Adrenal gland (tissue), 12 donors: ENCODE results near the gene FHDC1. TPM values are rescaled to one million over a fixed set of nuclear protein-coding genes. Genes with fewer than 3 reads are reported as not detected.

ENCODE experiments used
- DNase-seq, 7 donors: peaks; one replicate each; pipeline ENCODE4 v3.0.0-alpha.2; 2019 to 2020
- H3K27ac ChIP-seq, 5 donors: fragments of 200-600 bp; sonication (generic) in 4 of 5; 1 replicate in 3 of 5; 2 replicates in 2 of 5; pipeline versions ENCODE4 v1.5.1 to v1.8.0; 2016 to 2020; ENCODE audit warnings: mild to moderate bottlenecking in 1 of 5
- H3K27me3 ChIP-seq: fragments of 200-600 bp; 2 replicates; pipeline ENCODE4 v1.8.0; 2021
- H3K36me3 ChIP-seq, 2 donors: fragments of 200-600 bp; replicated peaks in 1 of 2; 1 replicate in 1 of 2; 2 replicates in 1 of 2; pipeline versions ENCODE4 v1.5.1 to v1.8.0; 2018 to 2022
- H3K4me1 ChIP-seq, 2 donors: fragments of 200-600 bp; replicated peaks in 1 of 2; 1 replicate in 1 of 2; 2 replicates in 1 of 2; pipeline versions ENCODE4 v1.5.1 to v1.8.0; 2018 to 2021
- H3K4me3 ChIP-seq, 4 donors: fragments of 200-600 bp; sonication (generic) in 3 of 4; one replicate each; pipeline ENCODE4 v1.5.1; 2016 to 2018
- H3K9me3 ChIP-seq, 3 donors: fragments of 200-600 bp; sonication (generic) in 1 of 3; replicated peaks in 1 of 3; 1 replicate in 2 of 3; 2 replicates in 1 of 3; pipeline versions ENCODE4 v1.5.1 to v1.8.0; 2016 to 2021
- CTCF ChIP-seq, 6 experiments: fragments of 450-650 bp in 4 of 6; fragments of 200-600 bp in 2 of 6; sonication (generic) in 1 of 6; IDR thresholded peaks; 1 replicate in 5 of 6; 2 replicates in 1 of 6; pipeline versions ENCODE4 v1.5.1 to v1.8.0; 2016 to 2021; ENCODE audit warnings: antibody characterized with exemption in 6 of 6, mild to moderate bottlenecking in 2 of 6, moderate library complexity in 1 of 6
- POLR2A ChIP-seq, 2 donors: fragments of 450-650 bp; IDR thresholded peaks; one replicate each; pipeline ENCODE4 v1.6.1; 2017; ENCODE audit warnings: antibody characterized with exemption in 2 of 2, mild to moderate bottlenecking in 2 of 2, moderate library complexity in 1 of 2
- WGBS, 4 donors: extraction: QIAGEN DNeasy Blood & Tissue Kit in 2 of 4; methylation state at CpG; one replicate each; pipeline versions ENCODE4 v1.1.5 to v1.1.7; 2013 to 2017; 5-methylcytosine and 5-hydroxymethylcytosine counted together
- intact Hi-C, 2 donors: fragments of 100-400 bp; cut with DNase I; formaldehyde crosslinking; loops; one replicate each; pipeline versions ENCODE4 v1.14.1 to v1.15.0; 2022 to 2023
- polyA plus RNA-seq, 3 donors: library from polyadenylated mRNA; stranded (reverse); fragments of 200-250 nt in 2 of 3; fragments of 350-450 nt in 1 of 3; fragmentation: Illumina TruSeq in 1 of 3; extraction: RNeasy Lipid Tissue Mini Kit (QIAGEN cat#74804) in 1 of 3; gene quantifications; one replicate each; pipeline ENCODE4 v1.2.3, GENCODE V29; 2013 to 2014
- total RNA-seq, 9 donors: library from RNA; depleted of rRNA in 4 of 9; stranded (reverse); fragments of >200 nt in 4 of 9; fragments of 120-200 nt in 1 of 9; fragmentation: NEBNext Ultra II Directional in 1 of 9; extraction: Animal tissue kit (Norgen Biotek cat#: 25700) in 1 of 9; gene quantifications; one replicate each; pipeline versions ENCODE4 v1.1.0 to v1.2.4, GENCODE V29; 2013 to 2023
- donor health status: healthy with polysubstance abuse.
- donor health status: Bipolar disorder and iron deficiency.
- donor health status: DM: yes; HTN: yes; CAD: no.
- donor health status: DM: no; HTN: no; CAD: no.
- donor health status: DM: no; HTN: no; CAD: no.
- donor health status: DM: yes; HTN: yes; CAD: no.

FHDC1 gene
- total and polyA plus RNA-seq, 12 donors, result 0.09 to 1.2 (median 0.36) TPM

GRCh38 chr4:152942346-152942745 is 6.2 kb downstream of the FHDC1 start:
- intact Hi-C loops, result no loop called here
- Histone ChIP-seq H3K4me3 (no peak overlapping the region), H3K9me3 (no peaks in the 10 kb centered on the region), H3K4me1 (peaks cover 6 to 9% of the 10 kb centered on the region in 2 donors), H3K27ac (no peak overlapping the region), H3K27me3 (peaks cover 19% of the 10 kb centered on the region), H3K36me3 (no peaks in the 10 kb centered on the region)
- 86 to 91% (median 90%) methylated on average over 2 of the region's 2 CpGs for WGBS, 4 donors
- TF ChIP-seq POLR2A (IDR thresholded peaks at IDR 0.05) (no peak), CTCF (IDR thresholded peaks at IDR 0.05) (no peak)
- no peak for DNase-seq

GRCh38 chr4:152943672-152944071 is 7.5 kb downstream of the FHDC1 start:
- intact Hi-C loops, result no loop called here
- H3K27me3 ChIP-seq, result peaks cover 11% of the 10 kb centered on the region
- no peak overlapping the region for H3K4me3 ChIP-seq
- H3K36me3 ChIP-seq, result no peaks in the 10 kb centered on the region
- DNase-seq, result no peak
- no peak for TF ChIP-seq CTCF (IDR thresholded peaks at IDR 0.05)
- no peak for TF ChIP-seq POLR2A (IDR thresholded peaks at IDR 0.05)
- no peaks in the 10 kb centered on the region for H3K9me3 ChIP-seq
- no peak overlapping the region for H3K27ac ChIP-seq
- H3K4me1 ChIP-seq, result no peaks in the 10 kb centered on the region
- WGBS, 4 donors, result 82 to 95% (median 90%) methylated on average over 6 of the region's 6 CpGs

GRCh38 chr4:152944666-152945320 is 8.7 kb downstream of the FHDC1 start:
- DNase-seq, result no peak
- H3K4me1 ChIP-seq, result no peaks in the 10 kb centered on the region
- H3K27ac ChIP-seq, result no peak overlapping the region
- H3K36me3 ChIP-seq, result no peaks in the 10 kb centered on the region
- no peak overlapping the region for H3K4me3 ChIP-seq
- TF ChIP-seq CTCF (IDR thresholded peaks at IDR 0.05), result no peak
- TF ChIP-seq POLR2A (IDR thresholded peaks at IDR 0.05), result no peak
- intact Hi-C loops, result no loop called here
- 62 to 86% (median 79%) methylated on average over 4 of the region's 4 CpGs for WGBS, 4 donors
- no peaks in the 10 kb centered on the region for H3K9me3 ChIP-seq
- peaks cover under 1% of the 10 kb centered on the region for H3K27me3 ChIP-seq

GRCh38 chr4:152945639-152946038 is 9.5 kb downstream of the FHDC1 start:
- Histone ChIP-seq H3K36me3 (no peaks in the 10 kb centered on the region), H3K4me3 (no peak overlapping the region), H3K9me3 (no peaks in the 10 kb centered on the region), H3K27me3 (peaks cover 2% of the 10 kb centered on the region), H3K27ac (no peak overlapping the region), H3K4me1 (no peaks in the 10 kb centered on the region)
- no peak for DNase-seq
- 93 to 97% (median 95%) methylated on average over 9 of the region's 9 CpGs for WGBS, 4 donors
- no peak for TF ChIP-seq CTCF (IDR thresholded peaks at IDR 0.05)
- TF ChIP-seq POLR2A (IDR thresholded peaks at IDR 0.05), result no peak
- intact Hi-C loops, result no loop called here
